Keratinocyte (primary cell): Measurements from ENCODE around the gene CSTF1.

ENCODE experiments used
- EZH2 ChIP-seq: IDR thresholded peaks from one replicate; pipeline ENCODE4 v1.6.1; 2012; ENCODE audit warnings: inconsistent platforms, mild to moderate bottlenecking, low read length, moderate library complexity
- TF ChIP-seq, protein P1 (sequence below), 3 experiments: IDR thresholded peaks in 1 of 3; conservative IDR thresholded peaks in 1 of 3; optimal IDR thresholded peaks in 1 of 3; 2 replicates in 2 of 3; 3 replicates in 1 of 3; pipeline versions ENCODE3 to v1.5.1; 2011; ENCODE audit warnings: low read length in 3 of 3, mild to moderate bottlenecking in 3 of 3, moderate library complexity in 2 of 3, control low read depth in 1 of 3, inconsistent platforms in 1 of 3; ENCODE audit not compliant: insufficient read depth in 2 of 3; ENCODE audit errors: extremely low read depth in 1 of 3

DNA sequence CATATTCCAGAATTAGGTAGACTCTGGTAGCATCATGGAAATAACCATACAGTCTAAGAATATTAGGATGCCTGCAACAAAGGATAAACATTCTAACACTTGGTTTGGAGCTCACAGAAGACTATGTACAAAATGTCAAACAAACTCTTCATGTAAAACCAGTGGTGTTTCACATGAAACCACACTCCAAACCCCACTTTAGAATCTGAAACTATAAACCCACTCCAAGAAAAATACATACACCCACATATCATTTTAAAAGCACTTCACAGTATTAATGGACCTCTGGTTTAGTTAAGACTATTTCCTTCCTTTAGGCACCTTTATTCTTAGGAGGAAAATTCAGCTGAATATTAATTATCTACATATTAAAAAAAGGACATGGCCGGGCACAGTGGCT, 10.9 kb upstream of the CSTF1 start:
- TF ChIP-seq, protein P1, sequence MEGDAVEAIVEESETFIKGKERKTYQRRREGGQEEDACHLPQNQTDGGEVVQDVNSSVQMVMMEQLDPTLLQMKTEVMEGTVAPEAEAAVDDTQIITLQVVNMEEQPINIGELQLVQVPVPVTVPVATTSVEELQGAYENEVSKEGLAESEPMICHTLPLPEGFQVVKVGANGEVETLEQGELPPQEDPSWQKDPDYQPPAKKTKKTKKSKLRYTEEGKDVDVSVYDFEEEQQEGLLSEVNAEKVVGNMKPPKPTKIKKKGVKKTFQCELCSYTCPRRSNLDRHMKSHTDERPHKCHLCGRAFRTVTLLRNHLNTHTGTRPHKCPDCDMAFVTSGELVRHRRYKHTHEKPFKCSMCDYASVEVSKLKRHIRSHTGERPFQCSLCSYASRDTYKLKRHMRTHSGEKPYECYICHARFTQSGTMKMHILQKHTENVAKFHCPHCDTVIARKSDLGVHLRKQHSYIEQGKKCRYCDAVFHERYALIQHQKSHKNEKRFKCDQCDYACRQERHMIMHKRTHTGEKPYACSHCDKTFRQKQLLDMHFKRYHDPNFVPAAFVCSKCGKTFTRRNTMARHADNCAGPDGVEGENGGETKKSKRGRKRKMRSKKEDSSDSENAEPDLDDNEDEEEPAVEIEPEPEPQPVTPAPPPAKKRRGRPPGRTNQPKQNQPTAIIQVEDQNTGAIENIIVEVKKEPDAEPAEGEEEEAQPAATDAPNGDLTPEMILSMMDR (optimal IDR thresholded peaks at IDR 0.05 in 1 of 3, IDR thresholded peaks at IDR 0.05 in 1 of 3, conservative IDR thresholded peaks at IDR 0.05 in 1 of 3; ENCODE audit: extremely low read depth in 1 of 3, insufficient read depth in 2 of 3, low read length in 3 of 3) = no peak
- TF ChIP-seq EZH2 = no peak
